NCI-H524 treated with DMSO at 0.1 percent for 48 hours (cell line): ENCODE measurements around the gene BDNF.

Experiments used
- DNase-seq: peaks from one replicate; lab custom pipeline; 2025; lab: John Stamatoyannopoulos, UW

Gene BDNF

DNA sequence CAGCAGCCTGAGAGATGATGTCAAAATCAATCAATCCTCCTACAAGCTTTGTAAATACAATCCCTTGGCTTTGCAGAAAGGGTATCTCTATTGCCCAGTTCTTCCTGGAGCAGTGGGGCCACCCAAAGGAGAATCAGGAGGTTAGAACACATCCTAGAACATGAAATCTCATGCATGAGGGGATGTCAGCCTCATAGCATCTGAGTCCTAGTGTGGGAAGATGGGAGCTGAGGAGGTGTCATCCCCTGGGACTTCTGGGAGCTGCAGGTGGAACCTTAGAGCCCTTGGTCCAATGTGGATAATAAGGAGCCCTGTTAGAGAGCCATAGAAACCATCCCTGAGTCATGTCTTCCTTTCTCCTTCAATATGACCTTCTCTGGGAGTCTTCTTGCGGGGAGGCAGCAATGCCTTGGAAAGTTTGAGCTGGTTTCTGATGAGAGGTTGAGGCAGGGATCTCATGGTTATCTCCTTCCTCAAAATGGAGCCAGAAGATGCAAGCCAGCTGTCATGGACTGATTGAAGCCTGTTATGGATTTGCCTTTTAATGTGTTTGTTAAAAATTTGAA is 74.8 kb downstream of the BDNF start:
- DNase-seq = no peak

DNA sequence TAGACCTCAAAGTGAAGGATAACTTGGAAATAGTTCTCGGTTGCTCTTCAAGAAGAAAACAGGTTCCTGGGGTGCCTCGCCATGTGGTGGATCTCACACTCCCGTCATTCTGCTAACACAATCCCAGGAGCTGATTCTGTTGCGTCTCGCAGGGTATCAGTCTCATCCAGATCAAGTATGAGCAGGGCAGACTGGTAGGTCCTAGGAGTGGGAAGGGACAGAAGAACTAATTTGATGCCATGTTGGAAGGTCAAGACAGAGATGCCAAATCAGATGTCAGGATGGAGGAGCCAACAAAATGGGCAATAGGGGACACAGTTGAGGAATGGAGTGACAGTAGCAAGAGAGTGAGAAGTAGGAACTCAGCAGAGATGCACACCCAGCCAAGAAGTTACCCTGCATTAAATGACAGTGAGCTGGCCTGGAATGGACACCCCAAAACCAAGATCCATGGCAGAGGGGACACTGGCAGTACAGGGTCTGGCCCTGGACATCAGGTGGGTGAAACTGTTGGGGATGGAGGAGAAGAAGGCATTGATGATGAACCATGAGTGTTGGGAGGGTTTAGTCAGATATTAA is 76.2 kb downstream of the BDNF start:
- no peak for DNase-seq

DNA sequence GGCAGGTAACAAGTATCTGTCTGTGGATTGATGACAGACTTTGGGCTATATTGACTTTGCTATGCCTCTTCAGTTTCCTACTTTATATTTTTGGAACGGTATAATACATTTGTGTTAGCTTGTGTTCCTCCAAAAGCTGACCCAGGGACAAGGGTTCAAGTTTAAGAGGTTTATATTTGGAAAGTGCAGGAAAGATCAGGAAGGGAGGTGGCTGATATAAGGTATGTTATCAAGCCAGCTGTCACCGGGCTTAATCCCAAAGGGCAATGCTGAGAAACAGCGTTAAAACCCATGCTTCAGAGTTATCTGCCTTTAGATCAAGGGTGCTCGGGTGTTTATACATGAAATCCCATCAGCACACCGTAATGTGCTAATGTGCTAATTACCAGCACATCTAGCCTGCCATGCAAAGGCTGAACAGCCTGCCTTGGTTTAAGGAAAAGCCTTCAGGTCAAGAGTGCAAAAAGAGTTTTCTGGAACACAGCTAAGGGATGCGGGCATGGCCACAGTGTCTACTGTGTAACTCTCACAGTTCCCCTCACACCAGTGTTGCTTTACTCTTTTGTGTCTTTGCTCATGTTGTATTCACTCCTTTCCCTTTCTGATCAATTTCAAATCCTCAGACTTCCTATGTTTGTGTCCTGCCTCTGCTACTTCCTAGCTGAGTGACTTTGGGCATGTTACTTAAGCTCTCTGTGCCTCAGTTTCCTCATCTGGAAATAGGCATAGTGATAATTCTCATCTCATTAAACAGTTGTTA is 77.5 kb downstream of the BDNF start:
- DNase-seq = no peak

DNA sequence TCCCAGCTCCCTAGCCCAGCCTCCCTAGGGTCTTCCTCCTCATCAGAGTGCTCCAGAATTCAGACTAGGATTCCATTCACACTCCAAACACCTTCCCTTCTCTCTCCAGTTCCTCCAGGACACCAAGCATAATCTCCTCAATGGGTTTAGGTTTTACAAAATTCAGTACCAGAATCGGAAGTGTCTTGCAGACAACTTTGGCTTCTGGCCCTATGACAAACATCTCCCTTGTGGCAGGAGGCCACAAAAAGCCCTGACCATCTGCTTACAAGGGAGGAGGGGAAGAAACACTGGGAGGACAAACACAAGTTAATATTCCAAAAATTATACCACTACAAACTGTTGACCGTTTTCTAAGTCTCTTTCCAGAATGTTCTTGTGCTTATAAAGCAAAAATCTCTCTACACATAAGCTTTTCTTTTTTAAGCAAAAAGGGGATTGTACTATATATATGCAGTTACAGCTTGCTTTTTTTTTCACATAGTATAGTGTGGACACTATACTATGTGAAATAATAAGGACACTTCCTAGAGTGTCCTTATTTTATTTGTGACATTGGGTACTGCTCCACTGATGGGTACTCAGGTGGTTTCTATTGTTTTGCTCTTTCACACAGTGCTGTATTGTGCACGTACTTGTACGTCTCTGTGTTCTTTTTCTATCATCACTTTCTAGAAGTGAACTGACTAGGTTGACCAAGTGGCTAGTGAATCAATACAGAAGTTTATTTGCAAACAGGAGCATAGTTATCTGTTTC is 78.7 kb downstream of the BDNF start:
- no peak for DNase-seq

DNA sequence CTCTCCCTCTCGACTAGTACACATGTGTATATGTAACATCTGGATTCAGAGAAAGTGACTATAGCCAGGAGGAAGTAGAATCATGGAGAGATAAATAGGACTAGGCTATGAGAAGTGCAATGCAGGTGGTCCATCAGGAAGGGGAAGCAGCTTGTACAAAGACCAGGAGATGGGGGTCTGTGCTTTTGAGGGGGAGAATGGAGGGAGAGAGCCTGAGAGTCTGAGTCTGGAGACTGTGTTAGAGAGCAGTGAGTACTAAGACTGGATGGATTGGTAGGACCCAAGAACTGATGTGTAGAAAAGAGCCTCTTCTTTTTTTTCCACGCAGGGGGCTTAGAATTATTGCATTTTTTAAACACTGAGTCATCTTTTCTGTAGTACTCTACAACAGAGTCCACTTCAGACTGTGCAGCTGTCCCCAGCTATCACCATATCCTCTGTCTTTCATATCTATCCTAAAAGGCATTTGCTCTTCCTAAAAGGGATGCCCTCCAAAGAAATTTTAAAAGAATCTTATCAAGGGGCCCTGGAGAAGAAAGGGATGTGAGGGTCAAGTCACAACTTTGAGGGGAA is 80.4 kb downstream of the BDNF start:
- no peak for DNase-seq

DNA sequence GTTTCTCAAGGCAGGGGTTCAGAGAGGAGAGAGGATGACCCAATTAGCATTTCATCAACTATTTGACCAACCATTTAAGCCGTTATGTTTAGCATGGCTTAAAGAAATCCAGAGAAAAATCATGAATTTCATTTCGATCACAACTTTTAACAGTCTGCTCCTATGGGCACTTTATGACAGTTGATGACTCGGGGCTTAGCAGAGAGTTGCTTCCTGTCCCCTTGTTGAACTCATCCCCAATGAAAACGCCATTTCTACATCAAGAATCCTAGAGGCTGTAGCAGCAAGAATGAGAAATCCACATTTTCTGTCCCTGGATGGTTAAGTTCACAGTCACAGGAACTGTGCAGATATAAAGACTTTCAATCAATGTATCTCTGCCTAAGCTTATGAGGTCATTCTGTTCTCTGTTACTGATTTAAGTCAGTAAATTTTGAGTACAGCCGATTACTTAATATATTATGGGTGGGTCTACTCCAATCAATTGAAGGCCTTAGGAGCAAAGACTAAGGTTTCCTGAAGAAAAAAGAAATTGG is 81.1 kb downstream of the BDNF start:
- no peak for DNase-seq

GRCh38 chr11:27618281-27618915 is 81.9 kb downstream of the BDNF start:
- no peak for DNase-seq

GRCh38 chr11:27616711-27617110 is 83.5 kb downstream of the BDNF start:
- DNase-seq = no peak

DNA sequence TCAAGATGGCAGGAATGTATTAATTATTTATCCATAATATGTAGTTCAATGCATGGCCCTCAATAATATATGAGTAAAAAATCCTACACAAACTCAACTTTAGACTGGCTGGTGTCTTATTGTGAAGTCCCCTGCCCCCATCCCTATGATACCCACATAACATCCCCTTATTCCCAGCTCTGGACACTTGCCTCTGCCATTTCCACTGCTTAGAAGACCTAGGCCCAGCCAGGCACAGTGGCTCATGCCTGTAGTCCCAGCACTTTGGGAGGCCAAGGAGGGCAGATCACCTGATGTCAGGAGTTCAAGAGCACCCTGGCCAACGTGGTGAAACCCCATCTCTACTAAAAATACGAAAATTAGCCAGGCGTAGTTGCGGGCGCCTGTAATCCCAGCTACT is 84.4 kb downstream of the BDNF start:
- DNase-seq = no peak

GRCh38 chr11:27614092-27614491 is 86.2 kb downstream of the BDNF start:
- no peak for DNase-seq

DNA sequence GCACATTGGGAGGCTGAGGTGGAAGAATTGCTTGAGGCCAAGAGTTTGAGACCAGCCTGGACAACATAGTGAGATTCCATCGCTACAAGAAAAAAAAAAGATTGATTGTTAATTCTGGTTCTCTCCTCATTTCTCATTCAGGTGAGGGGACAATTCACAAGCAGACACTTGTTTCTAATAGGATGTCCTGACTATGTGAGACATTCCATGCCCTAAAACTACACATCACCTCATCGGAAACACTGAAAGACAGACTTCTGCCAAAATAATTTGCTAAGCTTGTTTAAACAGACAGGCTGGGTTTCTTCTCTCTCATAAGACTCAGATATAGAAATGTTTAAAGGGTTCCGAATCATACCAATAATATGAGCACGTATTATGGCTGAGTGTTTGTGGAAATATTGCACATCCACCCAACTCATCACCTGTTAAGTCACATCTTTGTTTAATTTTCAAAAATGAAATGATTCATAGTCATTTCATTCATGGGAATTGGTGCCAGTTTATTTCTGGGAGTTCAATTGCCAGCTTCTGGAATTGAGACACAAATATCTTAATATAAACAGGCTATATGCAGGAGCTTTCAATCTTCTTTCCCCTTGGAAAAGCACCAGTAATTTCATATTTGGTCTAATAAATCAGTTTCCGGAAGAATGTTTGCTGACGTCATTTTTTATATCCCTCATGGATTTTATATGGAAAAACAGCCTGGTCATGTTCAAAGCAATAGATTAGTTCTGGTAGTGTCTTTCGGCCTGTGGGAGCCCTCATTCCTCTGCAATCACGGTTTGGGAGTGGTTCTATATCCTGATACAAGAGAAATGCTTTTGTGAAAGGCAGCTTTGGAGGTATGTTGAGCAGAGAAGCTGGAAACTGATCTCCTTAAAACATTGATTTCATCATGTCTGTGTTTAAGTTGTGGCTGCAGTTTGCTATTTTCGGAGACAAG is 87.0 kb downstream of the BDNF start:
- DNase-seq = no peak

GRCh38 chr11:27611947-27612455 is 88.3 kb downstream of the BDNF start:
- DNase-seq = no peak

DNA sequence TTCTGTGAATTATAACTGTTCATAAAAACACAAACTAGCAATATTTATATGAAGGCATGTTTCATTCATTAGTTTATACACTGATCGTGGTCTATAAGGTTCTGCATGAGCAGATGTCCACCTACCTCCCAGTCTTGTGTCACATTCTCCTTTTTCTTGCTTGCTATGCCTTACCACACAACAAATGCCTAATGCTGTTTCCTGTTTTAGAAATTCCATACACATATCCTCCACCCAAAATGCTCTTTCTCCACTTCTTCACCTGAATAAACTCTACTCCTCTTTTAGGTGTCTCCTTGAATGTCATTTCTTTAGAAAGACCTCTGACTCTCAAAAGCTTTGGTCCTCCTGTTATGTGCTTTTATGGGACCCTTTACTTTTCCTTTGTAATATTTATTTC is 88.9 kb downstream of the BDNF start:
- no peak for DNase-seq

DNA sequence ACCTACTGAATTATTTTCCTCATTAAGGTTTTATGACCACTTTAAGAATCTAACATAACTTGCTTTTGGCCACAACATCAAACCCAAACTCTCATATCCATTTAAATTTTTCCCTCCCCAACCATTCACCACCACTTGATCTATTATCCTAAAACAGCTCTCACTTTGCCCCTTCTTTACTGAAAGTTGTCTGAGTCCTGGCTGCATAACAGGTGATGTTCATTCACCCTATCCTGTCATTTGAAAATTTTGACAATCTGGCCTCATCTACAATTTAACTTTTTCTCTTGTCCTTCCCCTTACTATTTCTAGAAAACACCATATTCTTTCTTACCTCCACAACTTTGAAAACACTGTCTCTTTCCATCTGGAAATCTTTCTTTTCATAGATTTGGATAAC is 89.3 kb downstream of the BDNF start:
- DNase-seq = no peak

DNA sequence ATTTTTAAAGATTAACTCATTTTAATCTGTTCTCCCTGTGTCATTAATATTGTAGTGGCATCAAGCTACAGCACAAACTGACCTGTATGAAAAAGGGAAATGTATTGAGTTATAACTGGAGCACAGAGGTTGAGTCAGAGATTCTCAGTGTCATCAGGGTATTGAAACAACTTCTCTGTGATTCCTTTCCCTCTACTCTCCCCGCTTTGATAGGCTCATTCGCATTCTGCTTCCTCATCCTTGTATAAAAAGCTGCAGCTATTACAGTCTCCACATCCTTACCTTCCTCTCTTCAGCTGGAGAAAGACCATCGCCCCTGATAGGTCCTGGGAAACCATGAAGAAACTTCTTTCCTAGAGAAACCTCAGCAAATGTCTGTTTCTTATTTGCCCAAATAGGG is 90.0 kb downstream of the BDNF start:
- DNase-seq = no peak

GRCh38 chr11:27608951-27609350 is 91.3 kb downstream of the BDNF start:
- no peak for DNase-seq

DNA sequence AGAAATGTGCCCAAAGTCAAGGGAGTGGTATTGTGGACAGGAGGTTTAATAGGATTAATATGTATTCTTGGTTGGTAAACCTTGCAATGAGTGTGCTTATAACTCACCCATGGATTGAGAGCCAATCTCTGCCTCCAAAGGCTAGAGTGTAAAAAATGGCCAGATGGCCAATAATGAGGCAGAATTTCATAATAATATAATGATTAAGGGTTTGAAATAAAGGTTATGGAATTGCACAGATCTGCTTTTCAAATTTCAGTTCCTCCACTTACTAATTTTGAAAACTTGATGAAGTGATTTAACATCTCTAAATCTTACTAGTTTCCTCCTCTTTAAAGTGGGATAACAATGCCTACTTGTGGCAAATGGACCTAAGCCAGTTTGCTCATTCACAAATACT is 94.8 kb downstream of the BDNF start:
- no peak for DNase-seq
